ENCODE measurements around the gene MYH8. TPM values are rescaled to one million over a fixed set of nuclear protein-coding genes. Genes with fewer than 3 reads are reported as not detected.

The MYH8 gene
- total and polyA plus RNA-seq, 2 of the 13 experiments (the other 11 are each of a cell fraction or from before 2014, with no cell fraction given) = not detected

DNA sequence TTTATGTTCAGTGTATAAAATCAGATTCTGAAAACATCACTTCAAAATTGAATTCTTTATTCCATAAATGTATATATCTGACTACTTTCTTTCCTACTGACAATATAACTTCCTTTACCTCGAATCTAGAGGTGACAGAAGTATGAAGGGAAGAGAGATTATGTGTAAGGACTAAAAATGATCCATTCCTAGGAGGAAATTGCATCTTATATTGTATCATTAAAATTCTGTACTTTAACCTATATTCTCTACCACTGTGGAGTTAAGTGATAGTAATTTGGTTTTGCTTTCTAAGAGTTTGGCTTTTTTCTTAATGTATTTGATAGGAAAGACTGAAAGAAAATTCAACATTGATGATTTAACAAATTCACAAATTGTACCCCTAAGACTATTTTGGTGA, 36.2 kb upstream of the MYH8 start:
- 0% methylated on average over 1 of the region's 1 CpG for WGBS (ENCODE audit: low lambda C conversion rate)
- ChIA-PET POLR2A (no interaction called here), CTCF (ENCODE audit: low intra/inter-chr PET ratio, low total read pairs) (no interaction called here)
- Histone ChIP-seq H3K27me3 (ENCODE audit: control insufficient read depth in 1 of 2, insufficient read depth in 2 of 2, low read length in 2 of 2) (peaks cover 0 to 12% of the 10 kb centered on the region in 2 experiments; a peak in 1 of 5 replicates), H3K9ac (ENCODE audit: insufficient read depth, low read depth, low read length) (no peak overlapping the region), H3K27ac (ENCODE audit: extremely low read length, insufficient read depth, low read length) (no peak overlapping the region), H2AFZ (ENCODE audit: low read length) (no peak overlapping the region), H3K9me3 (ENCODE audit: low read length) (no peaks in the 10 kb centered on the region), H4K20me1 (ENCODE audit: insufficient read depth, low read length) (no peaks in the 10 kb centered on the region), H3K4me2 (ENCODE audit: low read depth, low read length) (no peak overlapping the region), H3K79me2 (ENCODE audit: insufficient read depth, low read length) (no peaks in the 10 kb centered on the region), H3K36me3 (replicated peaks in 1 of 2; ENCODE audit: control insufficient read depth in 1 of 2, insufficient read depth in 2 of 2, low read length in 2 of 2) (no peaks in the 10 kb centered on the region), H3K4me3 (replicated peaks in 1 of 3; ENCODE audit: insufficient read depth in 1 of 3, low read depth in 2 of 3, low read length in 3 of 3) (no peak overlapping the region), H3K4me1 (ENCODE audit: insufficient read depth, low read length) (peaks cover 17% of the 10 kb centered on the region)
- no peak for FAIRE-seq
- intact Hi-C loops (cut with micrococcal nuclease; ENCODE audit: unreplicated experiment) (no loop called here), in situ Hi-C loops (cut with HindIII; ENCODE audit: extremely low pct_ligation_motif_present, low pct_unique_long_range_greater_than_20kb) (no loop called here)
- DNase-seq (ENCODE audit: low spot score) = no peak
- no TSS peak for BruUV-seq (replicated peaks)
- ATAC-seq = no peak
- TF ChIP-seq, protein P1, sequence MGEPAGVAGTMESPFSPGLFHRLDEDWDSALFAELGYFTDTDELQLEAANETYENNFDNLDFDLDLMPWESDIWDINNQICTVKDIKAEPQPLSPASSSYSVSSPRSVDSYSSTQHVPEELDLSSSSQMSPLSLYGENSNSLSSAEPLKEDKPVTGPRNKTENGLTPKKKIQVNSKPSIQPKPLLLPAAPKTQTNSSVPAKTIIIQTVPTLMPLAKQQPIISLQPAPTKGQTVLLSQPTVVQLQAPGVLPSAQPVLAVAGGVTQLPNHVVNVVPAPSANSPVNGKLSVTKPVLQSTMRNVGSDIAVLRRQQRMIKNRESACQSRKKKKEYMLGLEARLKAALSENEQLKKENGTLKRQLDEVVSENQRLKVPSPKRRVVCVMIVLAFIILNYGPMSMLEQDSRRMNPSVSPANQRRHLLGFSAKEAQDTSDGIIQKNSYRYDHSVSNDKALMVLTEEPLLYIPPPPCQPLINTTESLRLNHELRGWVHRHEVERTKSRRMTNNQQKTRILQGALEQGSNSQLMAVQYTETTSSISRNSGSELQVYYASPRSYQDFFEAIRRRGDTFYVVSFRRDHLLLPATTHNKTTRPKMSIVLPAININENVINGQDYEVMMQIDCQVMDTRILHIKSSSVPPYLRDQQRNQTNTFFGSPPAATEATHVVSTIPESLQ (CRISPR knock-in tag; conservative IDR thresholded peaks at IDR 0.05) = no peak
- TF ChIP-seq ZNF788 (CRISPR knock-in tag; IDR thresholded peaks at IDR 0.05; ENCODE audit: borderline replicate concordance) = no peak
- no peak for TF ChIP-seq HNRNPLL (IDR thresholded peaks at IDR 0.05; ENCODE audit: low read depth, low read length, poor library complexity, severe bottlenecking)
- no peak for TF ChIP-seq ZIK1 (CRISPR knock-in tag; IDR thresholded peaks at IDR 0.05; ENCODE audit: borderline replicate concordance, low read depth)
- no peak for TF ChIP-seq ETV5 (CRISPR knock-in tag; IDR thresholded peaks at IDR 0.05; ENCODE audit: borderline replicate concordance)
- no peak for TF ChIP-seq ZNF251 (CRISPR knock-in tag; IDR thresholded peaks at IDR 0.05)
- TF ChIP-seq, protein P2, sequence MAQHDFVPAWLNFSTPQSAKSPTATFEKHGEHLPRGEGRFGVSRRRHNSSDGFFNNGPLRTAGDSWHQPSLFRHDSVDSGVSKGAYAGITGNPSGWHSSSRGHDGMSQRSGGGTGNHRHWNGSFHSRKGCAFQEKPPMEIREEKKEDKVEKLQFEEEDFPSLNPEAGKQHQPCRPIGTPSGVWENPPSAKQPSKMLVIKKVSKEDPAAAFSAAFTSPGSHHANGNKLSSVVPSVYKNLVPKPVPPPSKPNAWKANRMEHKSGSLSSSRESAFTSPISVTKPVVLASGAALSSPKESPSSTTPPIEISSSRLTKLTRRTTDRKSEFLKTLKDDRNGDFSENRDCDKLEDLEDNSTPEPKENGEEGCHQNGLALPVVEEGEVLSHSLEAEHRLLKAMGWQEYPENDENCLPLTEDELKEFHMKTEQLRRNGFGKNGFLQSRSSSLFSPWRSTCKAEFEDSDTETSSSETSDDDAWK (CRISPR knock-in tag; IDR thresholded peaks at IDR 0.05) = no peak
- TF ChIP-seq ZNF674 (CRISPR knock-in tag; IDR thresholded peaks at IDR 0.05; ENCODE audit: low read depth) = no peak
- no peak for TF ChIP-seq ZNF775 (CRISPR knock-in tag; IDR thresholded peaks at IDR 0.05; ENCODE audit: borderline replicate concordance)
- TF ChIP-seq, protein P3, sequence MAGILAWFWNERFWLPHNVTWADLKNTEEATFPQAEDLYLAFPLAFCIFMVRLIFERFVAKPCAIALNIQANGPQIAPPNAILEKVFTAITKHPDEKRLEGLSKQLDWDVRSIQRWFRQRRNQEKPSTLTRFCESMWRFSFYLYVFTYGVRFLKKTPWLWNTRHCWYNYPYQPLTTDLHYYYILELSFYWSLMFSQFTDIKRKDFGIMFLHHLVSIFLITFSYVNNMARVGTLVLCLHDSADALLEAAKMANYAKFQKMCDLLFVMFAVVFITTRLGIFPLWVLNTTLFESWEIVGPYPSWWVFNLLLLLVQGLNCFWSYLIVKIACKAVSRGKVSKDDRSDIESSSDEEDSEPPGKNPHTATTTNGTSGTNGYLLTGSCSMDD (CRISPR knock-in tag; IDR thresholded peaks at IDR 0.05) = no peak
- no peak for TF ChIP-seq KDM5A (IDR thresholded peaks at IDR 0.05; ENCODE audit: borderline replicate concordance, low read length)
- TF ChIP-seq SMAD3 (CRISPR knock-in tag; IDR thresholded peaks at IDR 0.05) = no peak
- no peak for TF ChIP-seq NFYC (CRISPR knock-in tag; IDR thresholded peaks at IDR 0.05)
- no peak for TF ChIP-seq ARNT (IDR thresholded peaks at IDR 0.05)
- TF ChIP-seq ZBTB42 (CRISPR knock-in tag; IDR thresholded peaks at IDR 0.05) = no peak
- TF ChIP-seq SMC3 (IDR thresholded peaks at IDR 0.05; ENCODE audit: low read length) = no peak

Data from HepG2 (cell line).